GM12865 (cell line): Measurements from ENCODE around the gene TMPRSS4.

Source experiments
- DNase-seq: peaks from one replicate; pipeline ENCODE4 v3.0.0; 2010; ENCODE audit warnings: low read depth
- H3K4me3 ChIP-seq: 2 replicates; pipeline ENCODE4 v1.5.1; 2011; ENCODE audit warnings: mild to moderate bottlenecking, low read depth, low read length, control low read depth
- TF ChIP-seq, protein P1 (sequence below): IDR thresholded peaks from 2 replicates; pipeline ENCODE4 v1.5.1; 2011; ENCODE audit warnings: low read length, control low read depth, low read depth, inconsistent platforms; ENCODE audit not compliant: insufficient read depth; ENCODE audit errors: missing control alignments

TMPRSS4 gene

DNA sequence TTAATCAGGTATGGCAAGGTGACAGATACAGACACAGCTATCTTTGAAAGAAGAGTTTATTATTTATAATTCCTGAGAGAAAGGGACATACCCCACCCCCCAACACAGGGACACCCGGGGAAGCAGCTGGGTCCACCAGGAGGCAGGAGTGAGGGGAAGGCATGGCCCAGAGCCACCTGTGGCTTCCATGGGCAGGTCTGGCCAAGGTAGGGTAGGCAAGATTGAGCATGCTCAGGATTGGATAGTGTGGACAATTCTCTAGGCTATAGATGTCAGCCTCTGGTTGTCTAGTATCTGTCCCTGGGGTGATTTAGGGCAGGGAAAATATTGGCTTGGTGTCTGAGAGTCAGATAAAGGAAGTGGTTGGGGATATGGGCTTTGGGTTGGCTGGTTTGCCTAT lies 37.4 kb downstream of the TMPRSS4 start:
- H3K4me3 ChIP-seq = no peak overlapping the region
- TF ChIP-seq, protein P1, sequence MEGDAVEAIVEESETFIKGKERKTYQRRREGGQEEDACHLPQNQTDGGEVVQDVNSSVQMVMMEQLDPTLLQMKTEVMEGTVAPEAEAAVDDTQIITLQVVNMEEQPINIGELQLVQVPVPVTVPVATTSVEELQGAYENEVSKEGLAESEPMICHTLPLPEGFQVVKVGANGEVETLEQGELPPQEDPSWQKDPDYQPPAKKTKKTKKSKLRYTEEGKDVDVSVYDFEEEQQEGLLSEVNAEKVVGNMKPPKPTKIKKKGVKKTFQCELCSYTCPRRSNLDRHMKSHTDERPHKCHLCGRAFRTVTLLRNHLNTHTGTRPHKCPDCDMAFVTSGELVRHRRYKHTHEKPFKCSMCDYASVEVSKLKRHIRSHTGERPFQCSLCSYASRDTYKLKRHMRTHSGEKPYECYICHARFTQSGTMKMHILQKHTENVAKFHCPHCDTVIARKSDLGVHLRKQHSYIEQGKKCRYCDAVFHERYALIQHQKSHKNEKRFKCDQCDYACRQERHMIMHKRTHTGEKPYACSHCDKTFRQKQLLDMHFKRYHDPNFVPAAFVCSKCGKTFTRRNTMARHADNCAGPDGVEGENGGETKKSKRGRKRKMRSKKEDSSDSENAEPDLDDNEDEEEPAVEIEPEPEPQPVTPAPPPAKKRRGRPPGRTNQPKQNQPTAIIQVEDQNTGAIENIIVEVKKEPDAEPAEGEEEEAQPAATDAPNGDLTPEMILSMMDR = no peak
- no peak for DNase-seq

DNA sequence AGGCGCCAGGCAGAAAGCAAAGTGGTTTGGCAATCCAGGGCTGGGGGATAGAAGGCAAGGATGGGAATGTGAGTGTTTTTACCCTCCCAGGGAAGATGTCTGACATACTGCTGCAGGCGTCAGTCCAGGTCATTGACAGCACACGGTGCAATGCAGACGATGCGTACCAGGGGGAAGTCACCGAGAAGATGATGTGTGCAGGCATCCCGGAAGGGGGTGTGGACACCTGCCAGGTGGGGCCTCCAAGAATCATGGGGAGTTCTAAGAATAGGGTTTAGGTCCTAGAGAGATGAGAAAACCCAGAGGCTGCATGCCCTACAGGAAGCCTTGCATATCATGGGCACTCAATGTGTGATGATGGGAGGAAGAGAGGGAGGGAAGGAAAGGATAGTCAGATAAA lies 38.2 kb downstream of the TMPRSS4 start:
- no peak for DNase-seq
- TF ChIP-seq, protein P1 = no peak
- no peak overlapping the region for H3K4me3 ChIP-seq

DNA sequence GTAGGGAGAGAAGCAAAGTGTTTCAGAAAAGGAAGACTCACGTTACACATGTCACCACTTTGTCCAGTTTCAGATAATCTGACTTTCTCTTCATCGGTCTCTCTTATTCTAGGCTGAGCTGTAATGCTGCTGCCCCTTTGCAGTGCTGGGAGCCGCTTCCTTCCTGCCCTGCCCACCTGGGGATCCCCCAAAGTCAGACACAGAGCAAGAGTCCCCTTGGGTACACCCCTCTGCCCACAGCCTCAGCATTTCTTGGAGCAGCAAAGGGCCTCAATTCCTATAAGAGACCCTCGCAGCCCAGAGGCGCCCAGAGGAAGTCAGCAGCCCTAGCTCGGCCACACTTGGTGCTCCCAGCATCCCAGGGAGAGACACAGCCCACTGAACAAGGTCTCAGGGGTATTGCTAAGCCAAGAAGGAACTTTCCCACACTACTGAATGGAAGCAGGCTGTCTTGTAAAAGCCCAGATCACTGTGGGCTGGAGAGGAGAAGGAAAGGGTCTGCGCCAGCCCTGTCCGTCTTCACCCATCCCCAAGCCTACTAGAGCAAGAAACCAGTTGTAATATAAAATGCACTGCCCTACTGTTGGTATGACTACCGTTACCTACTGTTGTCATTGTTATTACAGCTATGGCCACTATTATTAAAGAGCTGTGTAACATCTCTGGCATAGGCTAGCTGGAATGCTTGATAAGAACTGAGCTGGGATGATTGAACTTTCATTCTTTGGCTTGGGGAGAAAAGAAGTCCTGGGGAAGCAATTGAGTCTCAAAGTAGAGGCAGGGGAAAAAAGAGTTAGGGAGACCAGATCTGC lies 41.1 kb downstream of the TMPRSS4 start:
- TF ChIP-seq, protein P1 = no peak
- H3K4me3 ChIP-seq = no peak overlapping the region
- peak; percentile 30 for DNase-seq

DNA sequence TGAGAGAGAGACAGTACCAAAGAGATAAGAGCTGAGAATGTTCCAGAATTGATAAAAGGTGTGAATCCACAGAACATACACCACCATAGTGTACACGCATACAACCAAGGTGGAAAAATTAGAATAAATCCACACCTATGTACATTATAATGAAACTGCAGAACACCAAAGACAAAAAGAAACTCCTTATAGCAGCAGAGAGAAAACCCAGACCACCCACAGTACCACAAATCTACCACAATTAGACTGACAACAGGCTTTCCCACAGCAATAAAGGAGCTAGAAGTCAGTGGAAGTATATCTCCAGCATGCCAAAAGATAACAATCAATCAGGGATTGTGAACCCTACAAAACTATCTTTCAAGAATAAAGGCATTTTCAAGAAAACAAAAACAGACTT lies 43.9 kb downstream of the TMPRSS4 start:
- no peak for DNase-seq
- TF ChIP-seq, protein P1 = no peak
- H3K4me3 ChIP-seq = no peak overlapping the region

DNA sequence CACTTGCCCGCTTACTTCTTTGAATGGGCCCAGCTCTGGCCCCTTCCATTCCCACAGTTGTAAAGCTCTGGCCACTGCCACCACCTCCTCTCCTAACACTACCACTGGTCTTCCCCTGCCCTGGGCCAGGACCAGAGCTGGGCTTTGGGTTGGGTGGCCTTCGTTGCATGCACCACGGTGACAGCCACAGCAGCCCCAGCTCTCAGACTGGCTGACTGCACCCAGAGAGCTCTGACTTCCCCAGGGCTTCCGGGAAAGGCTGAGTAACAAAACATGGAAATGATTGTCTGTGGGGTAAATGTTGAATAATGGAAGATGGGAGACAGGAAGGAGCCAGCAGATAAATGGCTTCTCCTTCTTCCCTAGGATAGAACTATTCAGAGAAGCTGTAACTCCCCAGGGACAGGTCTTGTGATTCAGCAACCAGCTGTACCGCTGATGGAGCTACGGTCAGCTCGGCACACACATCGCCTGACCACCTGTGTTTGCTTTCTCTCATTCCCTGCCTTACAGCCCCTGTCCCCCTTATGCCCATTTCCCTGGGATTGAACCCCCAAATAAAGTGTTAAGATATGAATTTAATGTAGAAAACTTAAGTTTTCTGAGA lies 48.2 kb downstream of the TMPRSS4 start:
- DNase-seq = no peak
- TF ChIP-seq, protein P1 = no peak
- H3K4me3 ChIP-seq = no peak overlapping the region

DNA sequence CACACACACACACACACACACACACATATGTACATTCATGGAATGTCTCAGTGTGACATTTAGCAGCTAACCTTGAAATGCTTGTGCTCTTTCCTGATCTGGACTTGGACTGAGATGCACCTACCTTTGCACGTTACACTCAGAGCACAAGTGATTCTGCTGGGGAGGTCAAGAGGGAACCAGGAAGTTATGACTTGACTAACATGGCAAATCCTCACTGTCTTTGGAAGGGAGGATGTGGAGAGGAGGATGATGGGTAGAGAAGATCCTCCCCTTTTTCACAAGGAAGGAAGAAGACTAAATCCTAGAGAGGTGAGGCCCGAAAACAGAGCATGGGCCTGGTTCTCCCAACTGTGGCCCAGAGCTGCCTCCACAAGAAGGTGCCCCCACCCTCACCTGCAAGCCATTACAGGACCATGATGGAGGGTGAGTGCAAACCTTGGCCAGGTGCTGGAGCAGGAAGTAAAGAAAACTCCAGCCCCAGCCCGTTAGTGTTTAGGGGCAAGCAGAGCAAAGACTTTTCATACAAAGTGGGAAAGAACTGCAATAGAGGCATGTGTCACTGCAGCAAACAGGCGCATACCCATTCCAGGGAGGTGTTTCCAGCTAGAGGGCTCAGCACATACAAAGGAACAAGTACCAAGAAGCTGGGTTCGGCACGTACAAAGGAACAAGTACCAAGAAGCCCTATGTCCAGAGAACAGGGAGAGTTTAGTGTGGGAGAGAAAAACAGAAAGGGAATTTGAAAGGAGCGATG lies 49.4 kb downstream of the TMPRSS4 start:
- peak; percentile 56 for DNase-seq
- no peak overlapping the region for H3K4me3 ChIP-seq
- TF ChIP-seq, protein P1 = no peak
